T47D (cell line): ENCODE measurements around the gene GPR157.

Experiments
- DNase-seq, 2 experiments: peaks; one replicate each; pipeline versions ENCODE4 v3.0.0 to v3.0.0-alpha.2; 2011 to 2012; ENCODE audit warnings: low read depth in 1 of 2, low spot score in 1 of 2
- JUND ChIP-seq: IDR thresholded peaks from 2 replicates; pipeline ENCODE4 v1.6.1; 2012; ENCODE audit warnings: low read depth
- in situ Hi-C: cut with HindIII; loops from 2 replicates; pipeline ENCODE4 v1.10.0; 2016; ENCODE audit warnings: low sequenced_read_pairs, low pct_unique_long_range_greater_than_20kb

GPR157 gene

DNA sequence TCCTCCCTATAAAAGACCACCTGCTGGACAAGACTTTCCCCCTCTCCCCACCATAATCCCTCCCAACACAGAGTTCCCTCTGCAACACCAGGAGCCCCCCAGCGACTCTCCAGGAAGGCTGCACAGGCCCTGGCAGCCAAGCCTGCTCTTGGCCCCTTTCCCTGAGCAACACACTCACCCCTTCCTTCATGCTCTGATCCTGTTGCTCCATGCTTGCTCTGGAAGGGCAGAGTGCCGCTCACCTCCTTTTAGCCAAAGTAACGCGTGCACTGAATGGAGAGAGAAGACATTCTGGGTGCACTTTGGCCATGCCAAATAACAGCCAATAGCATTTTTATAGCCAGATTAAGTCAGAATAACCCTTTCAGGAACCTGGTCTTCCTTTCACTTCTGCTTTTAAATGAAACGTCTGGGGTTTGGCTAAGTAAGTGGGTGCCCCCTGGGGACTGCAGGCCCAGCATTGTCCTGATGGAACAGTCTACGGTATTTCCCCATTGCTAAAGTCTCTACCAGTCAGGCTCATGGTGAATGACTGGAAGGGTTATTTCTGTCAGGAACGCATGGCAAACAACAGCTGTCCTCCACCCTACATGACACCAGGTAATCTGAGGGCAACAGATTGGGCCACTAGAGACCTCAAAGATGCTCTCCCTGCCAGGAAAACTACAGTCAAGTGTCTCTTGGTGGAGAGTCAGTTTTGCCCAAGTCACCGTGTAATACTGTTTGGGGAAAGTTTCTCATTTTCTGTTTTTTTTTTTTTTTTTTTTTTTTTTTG, 59.4 kb downstream of the GPR157 start, which contains the start of gene SLC2A5:
TSS of gene SLC2A5 (minus strand) at position 310 of the 775 bp plus-strand sequence. CDS start at position 211, 99 bp downstream.
- DNase-seq, result no peak
- TF ChIP-seq JUND, result no peak
- in situ Hi-C loops, result no loop called here

DNA sequence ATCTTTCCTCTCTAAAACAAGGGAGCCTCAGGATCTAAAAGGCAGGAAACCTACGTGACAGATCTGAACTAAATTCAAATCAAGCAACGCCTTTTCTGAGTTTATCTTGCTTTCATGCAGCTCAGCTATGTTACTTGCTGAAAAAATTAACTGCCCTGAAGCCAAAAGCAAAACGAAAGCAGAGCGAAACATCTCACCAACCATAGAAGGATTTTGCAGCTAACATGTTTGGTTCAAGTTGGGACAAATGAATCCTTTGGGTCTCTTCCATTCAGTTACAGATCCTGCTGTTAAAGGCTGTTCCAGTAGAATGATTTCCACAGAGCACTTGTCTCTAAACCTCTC, 59.9 kb downstream of the GPR157 start:
- TF ChIP-seq JUND, result no peak
- in situ Hi-C loops, result no loop called here
- no peak for DNase-seq

DNA sequence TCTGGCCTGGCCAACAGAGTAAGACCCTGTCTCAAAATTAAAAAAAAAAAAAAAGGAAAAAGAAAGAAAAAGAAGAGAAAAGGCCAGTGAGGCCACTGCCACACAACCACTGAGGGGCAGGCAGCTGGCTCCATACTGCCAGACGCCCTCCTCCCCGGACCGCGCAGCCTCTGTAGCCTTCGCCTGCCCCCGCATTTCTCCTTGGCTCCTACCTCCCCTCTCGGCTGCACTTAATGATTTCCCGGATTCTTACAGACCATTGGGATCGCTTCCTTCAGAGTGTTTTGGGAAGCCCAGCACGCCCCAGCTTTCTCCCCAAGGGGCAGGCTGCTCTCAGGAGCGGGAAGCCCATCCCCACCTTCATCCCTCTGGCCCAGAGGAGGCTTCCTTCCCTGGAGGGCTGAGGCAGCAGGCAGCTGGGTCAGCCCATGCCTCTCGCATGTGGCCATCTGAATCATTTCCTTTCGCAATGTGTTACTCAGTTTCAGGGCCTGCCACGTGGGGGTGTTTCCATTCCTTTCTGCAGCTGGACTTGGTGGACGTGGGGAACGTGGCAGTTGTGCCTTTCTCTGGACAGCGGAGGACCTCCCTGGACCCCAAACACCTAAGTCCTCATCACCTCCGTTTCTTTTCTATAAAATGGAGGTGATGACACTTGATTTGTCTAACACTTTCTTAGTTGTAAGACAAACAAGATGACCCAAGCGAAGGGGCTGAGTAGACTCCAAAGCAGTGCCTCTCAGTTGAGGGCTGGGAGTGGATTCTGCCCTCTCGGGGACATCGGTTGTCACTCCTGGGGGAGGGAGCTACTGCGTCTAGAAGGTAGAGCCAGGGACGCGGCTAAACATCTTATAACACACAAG, 61.7 kb downstream of the GPR157 start:
- in situ Hi-C loops, result no loop called here
- TF ChIP-seq JUND, result no peak
- no peak for DNase-seq

DNA sequence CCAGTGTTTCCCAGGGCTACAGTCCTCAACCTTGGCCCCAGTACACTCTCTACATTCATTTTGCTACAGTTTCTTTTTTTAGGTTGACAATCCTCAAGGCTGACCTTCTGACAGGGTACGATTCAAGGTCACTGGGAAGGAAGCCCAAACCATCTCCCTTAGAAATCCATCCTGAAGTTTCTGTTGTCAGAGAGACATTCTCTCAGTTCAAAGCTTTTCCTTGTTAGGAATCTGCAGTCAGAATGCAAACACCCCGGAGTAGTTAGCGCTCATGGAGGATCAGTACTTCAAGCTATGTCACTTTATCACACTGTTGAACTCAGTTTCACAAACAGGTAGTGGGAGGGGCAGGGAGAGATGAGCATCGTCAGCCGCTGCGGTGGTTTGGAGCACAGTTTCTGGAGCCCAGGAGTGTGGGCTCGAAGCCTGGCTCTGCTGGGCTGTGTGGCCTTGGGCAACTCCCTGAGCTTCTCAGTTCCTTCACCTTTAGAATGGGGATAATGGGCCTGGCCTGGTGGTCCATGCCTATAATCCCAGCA, 63.6 kb downstream of the GPR157 start:
- DNase-seq, result no peak
- no peak for TF ChIP-seq JUND
- in situ Hi-C loops, result no loop called here

DNA sequence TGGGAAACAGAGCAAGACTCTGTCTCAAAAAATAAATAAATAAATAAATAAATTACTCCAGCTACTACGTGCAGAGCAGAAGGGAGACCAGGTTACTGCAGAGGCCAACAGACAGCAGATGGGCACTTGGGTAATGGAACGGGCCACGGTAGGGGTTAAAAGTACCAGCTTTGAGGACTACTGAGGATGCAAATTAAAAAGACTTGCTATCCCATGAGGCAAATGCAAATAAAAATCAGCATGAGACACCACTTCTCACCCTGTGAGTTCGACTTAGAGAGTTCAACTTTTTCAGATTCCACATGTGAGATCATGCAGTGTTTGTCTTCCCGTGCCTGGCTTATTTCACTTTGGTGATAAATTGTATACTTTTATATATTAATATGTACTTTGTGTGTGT, 66.1 kb downstream of the GPR157 start:
- in situ Hi-C loops, result no loop called here
- no peak for TF ChIP-seq JUND
- DNase-seq, result no peak

DNA sequence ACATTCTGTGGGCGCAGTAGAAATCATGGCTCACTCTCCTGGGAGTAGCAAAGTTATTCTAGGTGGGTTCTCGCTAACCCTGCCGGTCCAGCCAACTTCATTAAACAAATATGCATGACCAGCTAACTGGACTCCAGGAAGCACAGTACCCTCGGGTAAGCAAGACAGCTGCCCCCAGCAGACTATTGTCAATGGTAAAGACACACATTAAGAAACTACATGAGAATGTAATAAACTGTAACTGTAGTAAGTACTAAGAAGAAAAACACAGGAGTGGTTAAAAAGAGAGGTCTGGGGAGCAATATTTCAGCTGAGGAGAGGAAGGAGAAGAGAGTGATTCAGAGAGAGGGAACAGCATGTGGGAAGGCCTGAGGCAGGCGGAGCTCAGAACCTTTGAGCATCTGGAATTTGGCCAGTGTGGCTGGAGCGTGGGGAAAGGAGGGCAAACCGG, 66.9 kb downstream of the GPR157 start:
- DNase-seq, result no peak
- TF ChIP-seq JUND, result no peak
- in situ Hi-C loops, result no loop called here

DNA sequence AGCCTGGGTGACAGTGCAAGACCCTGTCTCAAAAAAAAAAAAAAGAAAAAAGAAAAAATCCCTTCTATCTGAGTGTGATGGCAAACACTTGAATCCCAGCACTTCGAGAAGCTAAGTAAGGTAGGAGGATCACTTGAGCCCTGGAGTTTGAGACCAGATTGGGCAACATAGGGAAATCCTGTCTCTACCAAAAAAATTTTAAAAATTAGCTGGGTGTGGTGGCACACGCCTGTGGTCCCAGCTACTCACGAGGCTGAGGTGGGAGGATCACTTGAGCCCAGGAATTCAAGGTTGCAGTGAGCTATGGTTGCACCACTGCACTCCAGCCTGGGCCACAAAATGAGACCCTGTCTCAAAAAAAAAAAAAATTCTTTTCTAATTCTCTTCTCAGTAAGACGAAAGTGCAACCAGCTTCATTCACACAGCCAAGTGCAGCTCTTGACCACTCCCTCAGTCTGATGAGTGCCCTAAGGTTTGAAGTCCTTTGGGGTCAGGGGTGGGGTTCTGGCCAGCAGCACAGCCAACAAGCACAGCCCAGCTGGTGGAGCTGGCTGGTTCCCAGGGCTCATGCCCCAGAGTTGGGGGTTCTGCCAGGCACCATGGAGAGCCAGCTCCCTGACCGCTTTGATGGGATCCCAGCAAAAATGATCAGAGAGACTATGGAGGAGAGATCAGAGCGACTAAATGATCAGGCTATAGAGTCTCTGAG, 67.5 kb downstream of the GPR157 start:
- in situ Hi-C loops, result no loop called here
- TF ChIP-seq JUND, result no peak

DNA sequence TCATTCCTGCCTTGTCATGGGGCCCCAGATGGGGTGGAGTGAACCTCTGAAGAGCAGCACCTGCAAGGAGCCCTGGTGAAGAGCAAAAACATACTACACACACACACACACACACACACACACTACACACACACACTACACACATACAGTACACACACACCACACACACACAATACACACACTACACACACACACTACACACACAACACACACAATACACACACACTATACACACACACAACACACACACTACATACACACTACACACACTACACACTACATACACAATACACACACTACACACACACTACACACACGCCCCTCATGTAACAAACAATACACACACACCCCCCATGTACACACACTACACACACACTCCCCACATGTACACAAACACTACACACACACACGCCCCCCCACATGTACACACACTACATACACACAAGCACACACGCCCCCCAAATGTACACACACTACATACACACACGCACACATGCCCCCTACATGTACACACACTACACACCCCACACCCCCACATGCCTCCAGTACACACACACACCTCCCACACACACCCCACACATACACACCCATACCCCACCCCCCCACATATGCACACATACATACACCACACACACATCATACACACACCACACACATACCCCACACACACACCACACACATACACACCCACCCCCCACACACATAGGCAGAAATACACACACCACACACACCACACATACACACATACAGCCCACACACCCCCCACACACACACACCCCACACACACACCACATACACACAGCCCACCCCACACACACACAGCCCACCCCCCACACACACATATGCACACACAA, 68.8 kb downstream of the GPR157 start:
- no peak for DNase-seq
- in situ Hi-C loops, result no loop called here
- no peak for TF ChIP-seq JUND

More for the DNA sequence above, 67.5 kb downstream of the GPR157 start:
- no peak for DNase-seq

DNA sequence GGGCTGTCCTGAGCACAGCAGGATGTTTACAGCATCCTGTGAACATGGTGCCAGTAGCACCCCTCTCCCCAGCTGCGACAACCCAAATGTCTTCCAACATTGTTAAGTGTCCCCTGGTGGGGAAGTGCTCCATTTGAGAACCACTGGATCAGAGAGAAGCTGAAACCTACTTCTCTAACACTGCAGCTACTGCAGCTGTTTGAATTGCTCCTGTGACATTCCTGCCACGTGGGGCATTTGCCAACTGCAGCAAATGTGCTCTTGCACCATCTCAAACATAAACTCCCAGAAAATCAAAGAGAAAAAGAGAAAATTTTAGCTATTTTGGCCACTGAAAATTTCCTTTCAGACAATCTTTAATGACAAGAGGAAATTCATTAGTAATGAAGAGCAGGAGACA, 70.4 kb downstream of the GPR157 start:
- TF ChIP-seq JUND, result no peak
- DNase-seq, result peak; percentile 35 to 62
- in situ Hi-C loops, result no loop called here

DNA sequence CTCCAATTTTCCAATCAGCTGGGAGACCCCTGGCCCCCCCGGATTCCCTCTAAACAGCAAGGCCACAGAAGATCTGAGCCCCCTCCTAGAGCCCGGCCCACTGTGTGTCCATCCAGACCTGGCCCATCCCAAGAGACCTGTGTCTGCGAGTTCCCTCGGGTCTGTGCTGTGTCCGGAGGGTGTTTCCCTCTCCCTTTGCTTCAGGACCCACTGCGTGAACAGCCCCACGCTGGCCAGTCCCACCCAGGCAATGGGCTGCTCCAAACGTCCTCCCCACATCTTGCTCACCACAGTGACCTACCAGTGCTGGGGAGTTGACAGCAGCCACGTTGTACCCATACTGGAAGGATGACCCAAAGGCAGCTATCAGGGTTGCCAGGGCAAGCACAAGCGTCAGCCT, 71.1 kb downstream of the GPR157 start:
- no peak for TF ChIP-seq JUND
- in situ Hi-C loops, result no loop called here
- DNase-seq, result no peak

DNA sequence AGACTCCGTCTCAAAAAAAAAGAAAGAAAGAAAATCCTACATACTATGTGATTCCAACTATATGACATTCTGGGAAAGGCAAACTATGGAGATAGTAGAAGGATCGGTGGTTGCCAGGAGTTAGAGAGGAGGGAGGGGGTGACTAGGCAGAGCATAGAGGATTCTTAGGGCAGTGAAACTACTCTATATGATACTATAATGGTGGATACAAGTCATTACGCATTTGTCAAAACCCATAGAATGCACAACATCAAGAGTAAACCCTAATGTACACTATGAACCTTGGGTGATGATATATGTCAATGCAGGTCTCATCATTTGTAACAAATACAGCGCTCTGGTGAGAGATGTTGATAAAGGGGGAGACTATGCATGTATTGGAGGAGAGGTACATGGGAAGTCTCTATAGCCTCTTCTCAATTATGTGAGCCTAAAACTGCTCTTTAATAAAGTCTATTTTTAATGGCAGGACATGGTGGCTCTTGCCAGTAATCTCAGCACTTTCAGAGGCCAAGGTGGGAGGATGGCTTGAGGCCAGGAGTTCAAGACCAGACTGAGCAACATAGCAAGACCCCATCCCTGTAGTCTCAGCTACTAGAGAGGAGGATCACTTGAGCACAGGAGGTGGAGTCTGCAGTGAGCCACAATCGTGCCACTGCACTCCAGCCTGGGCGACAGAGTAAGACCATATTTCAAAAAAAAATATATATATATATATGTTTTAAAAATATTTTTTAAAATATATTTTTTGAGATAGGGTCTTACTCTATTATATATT, 76.4 kb downstream of the GPR157 start:
- no peak for DNase-seq
- in situ Hi-C loops, result no loop called here
- no peak for TF ChIP-seq JUND
